ENCODE data around the gene CANT1. TPM values are rescaled to one million over a fixed set of nuclear protein-coding genes. Genes with fewer than 3 reads are reported as not detected.

Gene CANT1
- polyA plus RNA-seq (ENCODE audit: insufficient read length in 3 of 3): 10 to 100 TPM; 38.7 to 45.1 (median 39.2) TPM

GRCh38 chr17:79009397-79010303, at the start of gene CANT1:
Gene CANT1, minus strand, starts transcription at chr17:79009764. Its CDS starts 12,142 bp downstream, at chr17:78997622.
- DNase-seq (ENCODE audit: low read depth in 3 of 3, low spot score in 2 of 3): peak; percentile 76 to 86 (median 80)

- DNase-seq (ENCODE audit: low read depth in 3 of 3, low spot score in 2 of 3): no peak
Measured at GRCh38 chr17:79057737-79058385, 48.3 kb upstream of the CANT1 start.

- no peak for DNase-seq (ENCODE audit: low read depth in 3 of 3, low spot score in 2 of 3)
Measured at GRCh38 chr17:79055197-79055596, 45.6 kb upstream of the CANT1 start.

- no peak for DNase-seq (ENCODE audit: low read depth in 3 of 3, low spot score in 2 of 3)
Measured at GRCh38 chr17:79054200-79054960, 44.8 kb upstream of the CANT1 start.

GRCh38 chr17:79053251-79053925, 43.8 kb upstream of the CANT1 start:
- DNase-seq (ENCODE audit: low read depth in 3 of 3, low spot score in 2 of 3): no peak

GRCh38 chr17:79052131-79052530, 42.6 kb upstream of the CANT1 start:
- no peak for DNase-seq (ENCODE audit: low read depth in 3 of 3, low spot score in 2 of 3)

GRCh38 chr17:79051306-79051705, 41.7 kb upstream of the CANT1 start:
- DNase-seq (ENCODE audit: low read depth in 3 of 3, low spot score in 2 of 3): no peak

- DNase-seq (ENCODE audit: low read depth in 3 of 3, low spot score in 2 of 3): no peak
Measured at GRCh38 chr17:79050551-79050950, 41.0 kb upstream of the CANT1 start.

- no peak for DNase-seq (ENCODE audit: low read depth in 3 of 3, low spot score in 2 of 3)
Measured at GRCh38 chr17:79049821-79050220, 40.3 kb upstream of the CANT1 start.

GRCh38 chr17:79048826-79049755, 39.5 kb upstream of the CANT1 start:
- no peak for DNase-seq (ENCODE audit: low read depth in 3 of 3, low spot score in 2 of 3)

GRCh38 chr17:79047923-79048825, 38.6 kb upstream of the CANT1 start:
- DNase-seq (ENCODE audit: low read depth in 3 of 3, low spot score in 2 of 3): no peak

GRCh38 chr17:79047291-79047920, 37.8 kb upstream of the CANT1 start:
- DNase-seq (ENCODE audit: low read depth in 3 of 3, low spot score in 2 of 3): no peak

GRCh38 chr17:79046916-79047280, 37.3 kb upstream of the CANT1 start:
- DNase-seq (ENCODE audit: low read depth in 3 of 3, low spot score in 2 of 3): no peak

GRCh38 chr17:79046197-79046915, 36.8 kb upstream of the CANT1 start:
- no peak for DNase-seq (ENCODE audit: low read depth in 3 of 3, low spot score in 2 of 3)

- DNase-seq (ENCODE audit: low read depth in 3 of 3, low spot score in 2 of 3): no peak
Measured at GRCh38 chr17:79045842-79046196, 36.3 kb upstream of the CANT1 start.

GRCh38 chr17:79045001-79045729, 35.6 kb upstream of the CANT1 start:
- no peak for DNase-seq (ENCODE audit: low read depth in 3 of 3, low spot score in 2 of 3)

- no peak for DNase-seq (ENCODE audit: low read depth in 3 of 3, low spot score in 2 of 3)
Measured at GRCh38 chr17:79044462-79044861, 34.9 kb upstream of the CANT1 start.
